ENCODE data around the gene CFD.
"Not testable (repeated sequence)": the region's sequence is repeated elsewhere in the genome, so short reads cannot be mapped to it uniquely, and the experiment has no call there.

The CFD gene

DNA sequence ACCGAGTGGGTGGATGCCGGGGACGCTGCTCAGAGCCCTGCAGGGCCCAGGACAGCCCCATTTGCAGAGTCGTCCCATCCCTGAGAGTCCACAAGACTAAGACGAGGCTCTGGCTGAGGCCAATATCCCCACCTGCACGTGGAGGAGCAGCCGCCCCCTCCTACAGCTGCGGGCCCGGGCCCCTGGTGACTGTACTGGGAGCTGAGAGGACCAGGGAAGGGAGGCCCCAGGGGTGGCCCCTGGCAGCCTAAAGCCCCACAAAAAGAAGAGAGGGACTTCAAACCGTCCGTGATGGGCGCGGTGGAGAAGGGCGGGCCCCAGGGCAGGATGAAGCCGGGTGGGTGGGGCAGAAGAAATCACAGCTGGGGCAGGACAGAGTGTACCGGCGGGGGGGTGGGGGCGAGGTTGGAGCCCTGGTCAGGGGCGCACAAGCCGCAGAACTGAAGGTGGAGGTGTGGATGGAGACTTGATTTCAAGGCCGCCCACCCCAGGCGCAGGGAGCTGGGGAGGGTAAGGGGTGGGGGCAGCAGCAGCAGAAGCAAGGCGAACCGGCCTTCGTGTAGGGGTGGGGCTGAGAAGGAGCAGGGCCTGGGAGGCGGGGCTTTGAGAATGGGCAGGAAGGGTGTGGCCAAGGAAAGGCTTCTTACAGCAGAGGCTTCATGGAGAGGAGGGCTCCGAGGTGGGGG is 12.9 kb downstream of the CFD start:
- DNase-seq, result no peak

DNA sequence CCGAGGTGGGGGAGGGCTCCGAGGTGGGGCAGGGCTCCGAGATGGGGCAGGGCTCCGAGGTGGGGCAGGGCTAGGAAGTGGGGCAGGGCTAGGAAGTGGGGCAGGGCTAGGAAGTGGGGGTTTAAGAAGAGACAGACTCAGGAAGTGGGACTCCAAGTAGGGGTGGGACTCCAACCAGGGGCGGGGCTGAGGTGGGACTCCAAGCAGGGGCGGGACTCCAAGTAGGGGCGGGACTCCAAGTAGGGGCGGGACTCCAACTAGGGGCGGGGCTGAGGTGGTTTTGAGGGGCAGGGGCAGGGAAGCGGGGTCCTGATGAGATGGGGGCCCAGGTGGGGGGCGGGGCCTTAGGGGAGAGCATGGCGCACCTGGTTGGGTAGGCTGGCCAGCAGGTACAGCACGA is 13.6 kb downstream of the CFD start:
- no peak for DNase-seq

- DNase-seq, result no peak
Observed at GRCh38 chr19:873561-874041, 14.1 kb downstream of the CFD start.

GRCh38 chr19:875265-875879 is 15.9 kb downstream of the CFD start:
- no peak for DNase-seq

- DNase-seq, result no peak
Observed at GRCh38 chr19:876089-876488, 16.6 kb downstream of the CFD start.

DNA sequence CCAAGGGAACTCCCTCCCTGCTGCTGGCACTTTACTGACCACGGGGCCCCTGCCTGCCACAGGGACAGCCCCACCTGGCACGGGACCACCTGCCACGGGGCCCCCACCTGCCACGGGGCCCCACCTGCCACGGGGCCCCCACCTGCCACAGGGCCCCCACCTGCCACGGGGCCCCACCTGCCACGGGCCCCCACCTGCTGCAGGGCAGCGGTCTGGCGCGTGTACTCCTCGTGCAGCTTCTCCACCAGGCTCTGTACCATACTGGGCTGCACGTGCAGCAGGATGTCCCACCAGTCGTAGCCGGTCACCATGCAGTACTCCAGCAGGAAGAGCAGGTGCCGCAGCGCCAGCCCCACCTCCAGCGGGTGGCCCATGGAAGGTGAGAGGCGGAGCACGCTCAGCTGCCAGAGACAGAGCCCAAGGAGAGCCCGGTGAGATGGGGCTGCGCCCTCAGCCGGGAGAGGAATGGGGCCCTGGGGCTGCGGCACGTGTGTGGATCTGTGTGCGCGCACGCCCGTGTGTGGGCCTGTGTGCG is 17.4 kb downstream of the CFD start:
- DNase-seq, result no peak

- not testable (repeated sequence) for DNase-seq
Observed at GRCh38 chr19:877992-878660, 18.7 kb downstream of the CFD start.

- DNase-seq, result not testable (repeated sequence)
Observed at GRCh38 chr19:878751-879561, 19.5 kb downstream of the CFD start.

GRCh38 chr19:879711-880438 is 20.4 kb downstream of the CFD start:
- no peak for DNase-seq

- no peak for DNase-seq
Observed at GRCh38 chr19:881385-882071, 22.1 kb downstream of the CFD start.

- DNase-seq, result no peak
Observed at GRCh38 chr19:882871-883497, 23.5 kb downstream of the CFD start.

DNA sequence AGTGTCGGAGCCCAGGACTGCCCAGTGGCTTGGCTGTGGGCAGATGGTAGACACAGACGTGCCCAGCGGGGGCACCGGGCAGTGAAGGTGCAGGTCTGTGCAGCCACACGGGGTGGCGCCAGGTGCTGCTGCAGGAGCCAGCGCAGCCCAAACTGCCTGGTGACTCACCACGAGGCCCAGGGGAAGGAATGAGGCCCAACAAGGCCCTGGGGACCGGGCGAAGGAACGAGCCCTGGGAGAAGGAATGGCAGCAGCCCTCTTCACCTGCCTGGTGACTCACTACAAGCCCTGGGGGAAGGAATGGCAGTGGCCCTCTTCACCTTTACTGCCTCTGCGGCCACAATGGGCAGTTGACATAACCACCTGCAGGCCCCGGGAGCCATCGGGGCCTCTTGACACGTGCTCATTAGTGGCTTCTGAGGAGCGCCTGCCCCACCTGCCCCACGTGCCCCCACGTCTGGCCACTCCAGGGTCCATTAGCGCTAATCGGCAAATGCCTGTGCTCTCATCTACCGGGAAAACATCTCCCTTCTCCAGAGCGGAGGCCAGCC is 24.3 kb downstream of the CFD start:
- no peak for DNase-seq

DNA sequence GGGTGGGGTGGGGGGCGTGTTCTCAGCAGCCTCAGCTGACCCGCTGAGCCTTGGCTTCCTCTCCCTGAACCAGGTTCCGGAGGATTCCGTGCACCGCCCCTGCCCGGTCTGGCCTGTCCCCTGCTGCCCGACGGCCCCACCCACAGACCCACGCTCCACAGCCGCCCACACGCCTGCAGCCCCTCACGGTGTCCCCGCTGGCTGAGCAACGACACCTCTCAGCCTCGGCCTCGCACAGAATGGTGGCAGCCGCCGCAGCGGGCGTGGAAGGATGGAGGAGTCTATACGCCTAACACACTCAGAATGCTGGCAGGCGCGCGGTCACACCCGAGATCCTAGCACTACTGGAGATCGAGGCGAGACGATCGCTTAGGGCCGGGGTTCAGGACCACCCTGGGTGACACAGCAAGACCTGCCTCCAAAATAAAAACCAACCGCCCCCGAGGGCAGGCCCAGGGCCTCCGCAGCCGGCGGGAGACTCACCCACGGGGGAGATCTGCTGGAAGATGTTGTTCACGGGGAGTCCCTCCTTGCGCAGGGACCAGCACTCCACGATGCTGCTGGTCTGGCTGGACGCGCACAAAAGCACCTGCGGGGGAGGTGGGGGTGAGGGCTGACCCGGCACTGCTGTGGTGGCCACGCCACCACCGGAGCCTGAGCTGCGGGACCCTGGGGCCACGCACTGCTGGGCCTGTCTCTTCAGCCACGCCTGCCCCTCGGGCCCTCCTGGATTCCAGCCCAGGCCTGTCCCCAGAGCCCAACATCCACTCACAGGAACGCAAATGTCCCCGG is 25.2 kb downstream of the CFD start:
- DNase-seq, result no peak

DNA sequence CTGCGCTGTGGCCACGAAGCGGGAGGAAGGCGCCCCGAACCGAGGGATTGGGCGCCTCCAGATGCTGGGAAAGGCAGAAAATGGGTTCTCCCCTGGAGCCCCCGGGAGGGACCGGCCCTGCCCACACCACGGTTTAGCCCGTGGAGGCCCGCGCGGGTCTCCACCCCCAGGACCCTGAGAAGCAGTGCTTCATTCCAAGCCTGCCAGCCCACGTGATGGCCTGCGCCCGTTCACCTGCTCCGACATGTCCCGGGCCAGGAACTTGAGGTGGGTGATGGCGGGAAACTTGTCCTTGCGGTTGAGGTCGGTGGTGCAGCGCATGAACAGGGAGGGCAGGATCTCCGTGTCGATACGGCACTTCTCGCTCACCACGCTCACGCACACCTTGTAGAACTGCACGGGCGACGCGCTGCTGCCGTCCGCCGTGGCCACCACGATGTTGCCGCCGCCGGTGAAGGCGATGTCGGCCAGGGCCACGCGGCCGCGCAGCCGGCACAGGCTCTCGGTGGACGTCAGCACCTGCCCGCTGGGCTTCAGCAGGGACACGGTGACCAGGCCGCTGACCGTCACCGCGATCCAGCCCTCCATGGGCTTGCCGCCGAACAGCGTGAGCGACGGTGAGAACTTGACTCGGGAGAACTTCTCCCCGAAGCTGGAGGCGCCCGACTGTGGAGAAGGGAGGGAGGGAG is 26.2 kb downstream of the CFD start:
- DNase-seq, result no peak

DNA sequence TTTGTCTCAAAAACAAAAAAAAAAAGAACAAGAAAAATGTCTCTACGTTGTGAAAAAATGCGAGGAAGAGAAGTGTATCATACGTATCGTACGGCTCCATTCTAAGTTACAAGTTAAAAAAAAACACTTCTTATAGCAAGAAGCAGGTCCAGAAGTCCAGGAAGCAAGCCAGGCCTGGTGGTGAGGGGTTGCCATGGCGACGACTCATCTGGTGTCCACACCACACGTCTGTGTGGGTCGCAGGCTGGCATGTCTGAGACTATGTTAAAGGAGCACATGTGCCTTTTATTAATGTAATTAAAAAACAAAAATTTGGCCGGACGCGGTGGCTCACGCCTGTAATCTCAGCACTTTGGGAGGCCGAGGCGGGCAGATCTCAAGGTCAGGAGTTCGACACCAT is 27.6 kb downstream of the CFD start:
- DNase-seq, result no peak

- no peak for DNase-seq
Observed at GRCh38 chr19:887599-887998, 28.1 kb downstream of the CFD start.

GRCh38 chr19:888581-889385 is 29.3 kb downstream of the CFD start:
- no peak for DNase-seq

GRCh38 chr19:889662-890295 is 30.3 kb downstream of the CFD start:
- DNase-seq, result no peak

All from NCI-H1694 (cell line).